Hepatocyte (in vitro differentiated cells): ENCODE data around the gene KSR2.

Experiments
- EZH2 ChIP-seq: fragments of 200-600 bp; sonication (generic); IDR thresholded peaks from 2 replicates; pipeline ENCODE4 v1.6.1; 2016; ENCODE audit warnings: antibody characterized with exemption, mild to moderate bottlenecking, borderline replicate concordance
- EZH2phosphoT487 ChIP-seq: fragments of 200-600 bp; sonication (generic); IDR thresholded peaks from one replicate; pipeline ENCODE4 v1.6.1; 2018; ENCODE audit warnings: antibody characterized with exemption, mild to moderate bottlenecking, low read depth, moderate library complexity; ENCODE audit not compliant: unreplicated experiment, severe bottlenecking
- TF ChIP-seq, protein P1 (sequence below): fragments of 200-600 bp; sonication (generic); IDR thresholded peaks from 2 replicates; pipeline ENCODE4 v1.5.1; 2016; ENCODE audit warnings: antibody characterized with exemption, mild to moderate bottlenecking; ENCODE audit not compliant: poor library complexity

DNA sequence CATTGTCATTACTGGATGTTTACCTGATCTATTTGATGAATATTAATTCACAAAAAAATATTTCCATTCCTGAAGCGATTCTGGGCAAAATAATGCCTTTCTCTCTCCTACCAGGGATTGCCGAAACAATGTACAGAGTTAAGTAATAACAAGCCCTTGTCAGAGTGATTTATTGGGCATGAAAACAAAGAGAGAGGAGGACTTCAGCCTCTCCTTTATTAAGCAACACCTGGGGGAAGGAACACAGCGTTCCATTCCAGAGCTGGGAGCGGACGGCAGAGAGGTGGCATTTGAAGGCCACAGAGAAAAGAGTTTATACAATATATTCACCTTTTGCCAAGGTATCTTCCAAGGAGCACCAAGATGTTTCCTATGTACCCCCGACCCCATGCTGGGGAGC lies 165.8 kb downstream of the KSR2 start:
- TF ChIP-seq, protein P1, sequence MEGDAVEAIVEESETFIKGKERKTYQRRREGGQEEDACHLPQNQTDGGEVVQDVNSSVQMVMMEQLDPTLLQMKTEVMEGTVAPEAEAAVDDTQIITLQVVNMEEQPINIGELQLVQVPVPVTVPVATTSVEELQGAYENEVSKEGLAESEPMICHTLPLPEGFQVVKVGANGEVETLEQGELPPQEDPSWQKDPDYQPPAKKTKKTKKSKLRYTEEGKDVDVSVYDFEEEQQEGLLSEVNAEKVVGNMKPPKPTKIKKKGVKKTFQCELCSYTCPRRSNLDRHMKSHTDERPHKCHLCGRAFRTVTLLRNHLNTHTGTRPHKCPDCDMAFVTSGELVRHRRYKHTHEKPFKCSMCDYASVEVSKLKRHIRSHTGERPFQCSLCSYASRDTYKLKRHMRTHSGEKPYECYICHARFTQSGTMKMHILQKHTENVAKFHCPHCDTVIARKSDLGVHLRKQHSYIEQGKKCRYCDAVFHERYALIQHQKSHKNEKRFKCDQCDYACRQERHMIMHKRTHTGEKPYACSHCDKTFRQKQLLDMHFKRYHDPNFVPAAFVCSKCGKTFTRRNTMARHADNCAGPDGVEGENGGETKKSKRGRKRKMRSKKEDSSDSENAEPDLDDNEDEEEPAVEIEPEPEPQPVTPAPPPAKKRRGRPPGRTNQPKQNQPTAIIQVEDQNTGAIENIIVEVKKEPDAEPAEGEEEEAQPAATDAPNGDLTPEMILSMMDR = no peak
- TF ChIP-seq EZH2 (no peak), EZH2phosphoT487 (no peak)
